ENCODE measurements around the gene DCN.

Gene DCN

GRCh38 chr12:91180582-91181395 lies 1.8 kb downstream of the DCN start:
- TF ChIP-seq CTCF (IDR thresholded peaks at IDR 0.05; ENCODE audit: control insufficient read depth, insufficient read depth, low read depth, low read length, missing control alignments), result no peak
- DNase-seq (ENCODE audit: low read depth), result peak; percentile 82
- H3K4me3 ChIP-seq (ENCODE audit: control insufficient read depth, low read depth, low read length), result peak overlapping the region; percentile 45

GRCh38 chr12:91179966-91180561 lies 2.6 kb downstream of the DCN start:
- peak overlapping the region; percentile 45 for H3K4me3 ChIP-seq (ENCODE audit: control insufficient read depth, low read depth, low read length)
- DNase-seq (ENCODE audit: low read depth), result no peak
- TF ChIP-seq CTCF (IDR thresholded peaks at IDR 0.05; ENCODE audit: control insufficient read depth, insufficient read depth, low read depth, low read length, missing control alignments), result no peak

GRCh38 chr12:91179315-91179714 lies 3.3 kb downstream of the DCN start:
- peak overlapping the region; percentile 26 for H3K4me3 ChIP-seq (ENCODE audit: control insufficient read depth, low read depth, low read length)
- no peak for DNase-seq (ENCODE audit: low read depth)
- no peak for TF ChIP-seq CTCF (IDR thresholded peaks at IDR 0.05; ENCODE audit: control insufficient read depth, insufficient read depth, low read depth, low read length, missing control alignments)

GRCh38 chr12:91178781-91179180 lies 3.8 kb downstream of the DCN start:
- H3K4me3 ChIP-seq (ENCODE audit: control insufficient read depth, low read depth, low read length), result peak overlapping the region; percentile 26
- no peak for DNase-seq (ENCODE audit: low read depth)
- TF ChIP-seq CTCF (IDR thresholded peaks at IDR 0.05; ENCODE audit: control insufficient read depth, insufficient read depth, low read depth, low read length, missing control alignments), result no peak

- peak; percentile 60 for TF ChIP-seq CTCF (IDR thresholded peaks at IDR 0.05; ENCODE audit: control insufficient read depth, insufficient read depth, low read depth, low read length, missing control alignments)
- peak overlapping the region; percentile 26 for H3K4me3 ChIP-seq (ENCODE audit: control insufficient read depth, low read depth, low read length)
- DNase-seq (ENCODE audit: low read depth), result peak; percentile 33
These were observed 4.5 kb downstream of the DCN start for GRCh38 chr12:91178139-91178561.

GRCh38 chr12:91177381-91177780 lies 5.2 kb downstream of the DCN start:
- H3K4me3 ChIP-seq (ENCODE audit: control insufficient read depth, low read depth, low read length), result no peak overlapping the region; the same call in none of the 2 replicates
- no peak for DNase-seq (ENCODE audit: low read depth)
- TF ChIP-seq CTCF (IDR thresholded peaks at IDR 0.05; ENCODE audit: control insufficient read depth, insufficient read depth, low read depth, low read length, missing control alignments), result no peak
